Measurements from ENCODE around the gene OR1M1. TPM values are rescaled to one million over a fixed set of nuclear protein-coding genes. Genes with fewer than 3 reads are reported as not detected.
A peak's percentile ranks its signal among the peaks of the same experiment; 100 is the strongest.

The OR1M1 gene
- total and polyA plus RNA-seq, 9 of the 15 experiments (the other 6 are each of a cell fraction or from before 2014, with no cell fraction given) = not detected

GRCh38 chr19:9139609-9140158 is 52.8 kb downstream of the OR1M1 start (continued):
- TF ChIP-seq, protein P1, sequence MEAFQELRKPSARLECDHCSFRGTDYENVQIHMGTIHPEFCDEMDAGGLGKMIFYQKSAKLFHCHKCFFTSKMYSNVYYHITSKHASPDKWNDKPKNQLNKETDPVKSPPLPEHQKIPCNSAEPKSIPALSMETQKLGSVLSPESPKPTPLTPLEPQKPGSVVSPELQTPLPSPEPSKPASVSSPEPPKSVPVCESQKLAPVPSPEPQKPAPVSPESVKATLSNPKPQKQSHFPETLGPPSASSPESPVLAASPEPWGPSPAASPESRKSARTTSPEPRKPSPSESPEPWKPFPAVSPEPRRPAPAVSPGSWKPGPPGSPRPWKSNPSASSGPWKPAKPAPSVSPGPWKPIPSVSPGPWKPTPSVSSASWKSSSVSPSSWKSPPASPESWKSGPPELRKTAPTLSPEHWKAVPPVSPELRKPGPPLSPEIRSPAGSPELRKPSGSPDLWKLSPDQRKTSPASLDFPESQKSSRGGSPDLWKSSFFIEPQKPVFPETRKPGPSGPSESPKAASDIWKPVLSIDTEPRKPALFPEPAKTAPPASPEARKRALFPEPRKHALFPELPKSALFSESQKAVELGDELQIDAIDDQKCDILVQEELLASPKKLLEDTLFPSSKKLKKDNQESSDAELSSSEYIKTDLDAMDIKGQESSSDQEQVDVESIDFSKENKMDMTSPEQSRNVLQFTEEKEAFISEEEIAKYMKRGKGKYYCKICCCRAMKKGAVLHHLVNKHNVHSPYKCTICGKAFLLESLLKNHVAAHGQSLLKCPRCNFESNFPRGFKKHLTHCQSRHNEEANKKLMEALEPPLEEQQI (IDR thresholded peaks at IDR 0.05) = 0 out of 2 replicates have a peak, but pooled peaks have one; percentile 2
- TF ChIP-seq DPF2 (IDR thresholded peaks at IDR 0.05) (0 out of 2 replicates have a peak, but pooled peaks have one; percentile 5), ZNF445 (CRISPR knock-in tag; IDR thresholded peaks at IDR 0.05; ENCODE audit: low read depth) (no peak), MGA (IDR thresholded peaks at IDR 0.05) (peak; percentile 46; the same call in 1 of the 2 replicates), SRSF1 (IDR thresholded peaks at IDR 0.05; ENCODE audit: low read depth, low read length) (no peak), FOXA3 (CRISPR knock-in tag; conservative IDR thresholded peaks at IDR 0.05 in 1 of 2, IDR thresholded peaks at IDR 0.05 in 1 of 2) (no peak), ZNF124 (CRISPR knock-in tag; IDR thresholded peaks at IDR 0.05) (no peak), RHOXF2B (CRISPR knock-in tag; conservative IDR thresholded peaks at IDR 0.05) (no peak), ZNF57 (CRISPR knock-in tag; IDR thresholded peaks at IDR 0.05) (no peak)
- TF ChIP-seq, protein P2, sequence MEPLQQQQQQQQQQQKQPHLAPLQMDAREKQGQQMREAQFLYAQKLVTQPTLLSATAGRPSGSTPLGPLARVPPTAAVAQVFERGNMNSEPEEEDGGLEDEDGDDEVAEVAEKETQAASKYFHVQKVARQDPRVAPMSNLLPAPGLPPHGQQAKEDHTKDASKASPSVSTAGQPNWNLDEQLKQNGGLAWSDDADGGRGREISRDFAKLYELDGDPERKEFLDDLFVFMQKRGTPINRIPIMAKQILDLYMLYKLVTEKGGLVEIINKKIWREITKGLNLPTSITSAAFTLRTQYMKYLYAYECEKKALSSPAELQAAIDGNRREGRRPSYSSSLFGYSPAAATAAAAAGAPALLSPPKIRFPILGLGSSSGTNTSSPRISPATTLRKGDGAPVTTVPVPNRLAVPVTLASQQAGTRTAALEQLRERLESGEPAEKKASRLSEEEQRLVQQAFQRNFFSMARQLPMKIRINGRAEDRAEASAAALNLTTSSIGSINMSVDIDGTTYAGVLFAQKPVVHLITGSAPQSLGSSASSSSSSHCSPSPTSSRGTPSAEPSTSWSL (CRISPR knock-in tag; IDR thresholded peaks at IDR 0.05; ENCODE audit: borderline replicate concordance) = no peak
- TF ChIP-seq, protein P3, sequence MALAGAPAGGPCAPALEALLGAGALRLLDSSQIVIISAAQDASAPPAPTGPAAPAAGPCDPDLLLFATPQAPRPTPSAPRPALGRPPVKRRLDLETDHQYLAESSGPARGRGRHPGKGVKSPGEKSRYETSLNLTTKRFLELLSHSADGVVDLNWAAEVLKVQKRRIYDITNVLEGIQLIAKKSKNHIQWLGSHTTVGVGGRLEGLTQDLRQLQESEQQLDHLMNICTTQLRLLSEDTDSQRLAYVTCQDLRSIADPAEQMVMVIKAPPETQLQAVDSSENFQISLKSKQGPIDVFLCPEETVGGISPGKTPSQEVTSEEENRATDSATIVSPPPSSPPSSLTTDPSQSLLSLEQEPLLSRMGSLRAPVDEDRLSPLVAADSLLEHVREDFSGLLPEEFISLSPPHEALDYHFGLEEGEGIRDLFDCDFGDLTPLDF (CRISPR knock-in tag; IDR thresholded peaks at IDR 0.05) = no peak

All from K562 (cell line).